ENCODE data around the gene NOTCH3.

Gene NOTCH3

GRCh38 chr19:15123031-15123890 is 77.5 kb downstream of the NOTCH3 start:
- DNase-seq (ENCODE audit: low read depth), result no peak

GRCh38 chr19:15122331-15123030 is 78.3 kb downstream of the NOTCH3 start:
- no peak for DNase-seq (ENCODE audit: low read depth)

- no peak for DNase-seq (ENCODE audit: low read depth)
Measured at GRCh38 chr19:15120135-15121026, 80.4 kb downstream of the NOTCH3 start.

GRCh38 chr19:15118789-15119494 is 81.9 kb downstream of the NOTCH3 start:
- no peak for DNase-seq (ENCODE audit: low read depth)

- no peak for DNase-seq (ENCODE audit: low read depth)
Measured at GRCh38 chr19:15118248-15118647, 82.5 kb downstream of the NOTCH3 start.

- no peak for DNase-seq (ENCODE audit: low read depth)
Measured at GRCh38 chr19:15116856-15117255, 83.9 kb downstream of the NOTCH3 start.

GRCh38 chr19:15115762-15116615 is 84.8 kb downstream of the NOTCH3 start:
- no peak for DNase-seq (ENCODE audit: low read depth)

GRCh38 chr19:15115080-15115479 is 85.7 kb downstream of the NOTCH3 start:
- DNase-seq (ENCODE audit: low read depth), result no peak

GRCh38 chr19:15114153-15114540 is 86.6 kb downstream of the NOTCH3 start:
- DNase-seq (ENCODE audit: low read depth), result no peak

GRCh38 chr19:15113245-15114152 is 87.3 kb downstream of the NOTCH3 start:
- DNase-seq (ENCODE audit: low read depth), result no peak

- DNase-seq (ENCODE audit: low read depth), result no peak
Measured at GRCh38 chr19:15112385-15112784, 88.4 kb downstream of the NOTCH3 start.

- no peak for DNase-seq (ENCODE audit: low read depth)
Measured at GRCh38 chr19:15111758-15112157, 89.0 kb downstream of the NOTCH3 start.

GRCh38 chr19:15110418-15110815 is 90.4 kb downstream of the NOTCH3 start:
- no peak for DNase-seq (ENCODE audit: low read depth)

- DNase-seq (ENCODE audit: low read depth), result no peak
Measured at GRCh38 chr19:15109768-15110417, 90.9 kb downstream of the NOTCH3 start.
